HG03354 (cell line): ENCODE measurements around the gene VAPB.

Source experiments
- ATAC-seq: cut with Tn5 transposase; IDR thresholded peaks from one replicate; pipeline ENCODE4 v1.9.1; 2021; ENCODE audit warnings: mild to moderate bottlenecking; ENCODE audit not compliant: unreplicated experiment, poor library complexity, severe bottlenecking

The VAPB gene

GRCh38 chr20:58497724-58498469, 108.9 kb downstream of the VAPB start:
- no peak for ATAC-seq

GRCh38 chr20:58498470-58499068, 109.5 kb downstream of the VAPB start:
- ATAC-seq, result no peak

- no peak for ATAC-seq
These were observed 111.2 kb downstream of the VAPB start for GRCh38 chr20:58500256-58500655.
